Fibroblast of mammary gland (primary cell): ENCODE data around the gene ABLIM3.

ENCODE experiments used
- DNase-seq: peaks from one replicate; pipeline ENCODE4 v3.0.0-alpha.2; 2010; ENCODE audit warnings: low read depth
- H3K4me3 ChIP-seq: 2 replicates; pipeline ENCODE4 v1.5.1; 2011; ENCODE audit warnings: low read depth, mild to moderate bottlenecking, low read length, moderate library complexity; ENCODE audit not compliant: control insufficient read depth
- TF ChIP-seq, protein P1 (sequence below): conservative IDR thresholded peaks from 2 replicates; pipeline ENCODE4 v1.5.1; 2011; ENCODE audit warnings: low read depth, low read length, inconsistent platforms; ENCODE audit not compliant: control insufficient read depth, insufficient read depth

The ABLIM3 gene

DNA sequence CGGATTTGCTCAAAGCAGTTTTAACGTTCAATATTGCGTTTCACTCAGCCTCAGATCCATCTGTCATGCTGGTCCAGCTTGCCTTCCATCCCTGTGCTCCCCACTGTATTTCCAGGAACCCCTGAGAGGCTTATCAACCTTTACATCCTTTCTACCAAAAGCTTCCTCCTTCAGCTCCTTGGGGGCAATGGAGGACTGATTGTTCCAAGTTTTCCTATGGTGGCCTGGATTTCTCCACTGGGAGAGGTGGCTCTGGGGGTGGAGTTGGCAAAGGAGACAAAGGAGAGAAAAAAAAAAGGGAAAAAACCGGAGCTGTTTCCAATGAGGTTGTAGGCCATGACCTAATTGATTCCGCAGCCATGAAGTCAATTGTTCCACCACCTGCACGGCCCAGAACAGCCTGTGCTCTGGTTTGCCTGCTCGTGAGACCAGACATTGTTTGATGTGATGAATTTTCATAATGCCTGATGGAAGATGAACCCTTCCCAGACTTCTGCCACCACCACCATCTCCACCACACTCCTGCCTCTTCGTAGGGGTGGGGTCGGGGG, 54.1 kb downstream of the ABLIM3 start:
- DNase-seq: no peak
- TF ChIP-seq, protein P1, sequence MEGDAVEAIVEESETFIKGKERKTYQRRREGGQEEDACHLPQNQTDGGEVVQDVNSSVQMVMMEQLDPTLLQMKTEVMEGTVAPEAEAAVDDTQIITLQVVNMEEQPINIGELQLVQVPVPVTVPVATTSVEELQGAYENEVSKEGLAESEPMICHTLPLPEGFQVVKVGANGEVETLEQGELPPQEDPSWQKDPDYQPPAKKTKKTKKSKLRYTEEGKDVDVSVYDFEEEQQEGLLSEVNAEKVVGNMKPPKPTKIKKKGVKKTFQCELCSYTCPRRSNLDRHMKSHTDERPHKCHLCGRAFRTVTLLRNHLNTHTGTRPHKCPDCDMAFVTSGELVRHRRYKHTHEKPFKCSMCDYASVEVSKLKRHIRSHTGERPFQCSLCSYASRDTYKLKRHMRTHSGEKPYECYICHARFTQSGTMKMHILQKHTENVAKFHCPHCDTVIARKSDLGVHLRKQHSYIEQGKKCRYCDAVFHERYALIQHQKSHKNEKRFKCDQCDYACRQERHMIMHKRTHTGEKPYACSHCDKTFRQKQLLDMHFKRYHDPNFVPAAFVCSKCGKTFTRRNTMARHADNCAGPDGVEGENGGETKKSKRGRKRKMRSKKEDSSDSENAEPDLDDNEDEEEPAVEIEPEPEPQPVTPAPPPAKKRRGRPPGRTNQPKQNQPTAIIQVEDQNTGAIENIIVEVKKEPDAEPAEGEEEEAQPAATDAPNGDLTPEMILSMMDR: no peak
- H3K4me3 ChIP-seq: no peak overlapping the region

DNA sequence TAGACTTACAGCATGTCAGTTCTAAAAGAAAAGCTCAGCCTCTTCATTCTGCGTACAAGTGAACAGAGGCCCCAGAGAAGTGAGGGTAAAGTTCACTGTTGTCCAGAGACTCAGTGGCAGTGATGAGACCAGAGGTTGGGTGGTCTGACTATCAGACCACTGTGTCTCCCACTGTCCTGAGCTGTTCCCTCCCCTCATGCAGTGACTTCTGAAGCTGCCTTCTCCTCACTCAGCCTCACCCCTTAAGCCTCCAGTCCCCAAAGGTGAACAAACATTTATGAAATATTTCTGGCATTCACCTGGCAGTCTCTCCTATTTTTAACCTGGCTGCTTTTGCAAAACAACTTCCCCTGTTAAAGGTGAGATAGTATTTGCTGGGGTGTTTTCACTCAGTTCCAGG, 54.7 kb downstream of the ABLIM3 start:
- no peak overlapping the region for H3K4me3 ChIP-seq
- TF ChIP-seq, protein P1: no peak

DNA sequence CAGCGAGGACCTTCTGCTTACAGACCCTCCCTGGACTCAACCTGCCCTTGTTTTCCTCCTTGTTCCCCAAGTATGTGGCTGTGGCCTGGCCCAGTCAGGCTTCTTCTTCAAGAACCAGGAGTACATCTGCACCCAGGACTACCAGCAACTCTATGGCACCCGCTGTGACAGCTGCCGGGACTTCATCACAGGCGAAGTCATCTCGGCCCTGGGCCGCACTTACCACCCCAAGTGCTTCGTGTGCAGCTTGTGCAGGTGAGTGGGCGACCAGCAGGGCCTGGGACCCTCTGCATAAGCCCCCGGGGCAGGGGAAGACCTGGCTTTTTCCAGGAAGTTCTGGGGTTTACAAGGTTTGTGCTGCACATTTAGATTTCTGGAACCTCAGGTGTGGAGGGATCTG, 56.9 kb downstream of the ABLIM3 start:
- TF ChIP-seq, protein P1: no peak
- no peak overlapping the region for H3K4me3 ChIP-seq
- no peak for DNase-seq

More for the DNA sequence above, 54.7 kb downstream of the ABLIM3 start:
- DNase-seq: no peak

DNA sequence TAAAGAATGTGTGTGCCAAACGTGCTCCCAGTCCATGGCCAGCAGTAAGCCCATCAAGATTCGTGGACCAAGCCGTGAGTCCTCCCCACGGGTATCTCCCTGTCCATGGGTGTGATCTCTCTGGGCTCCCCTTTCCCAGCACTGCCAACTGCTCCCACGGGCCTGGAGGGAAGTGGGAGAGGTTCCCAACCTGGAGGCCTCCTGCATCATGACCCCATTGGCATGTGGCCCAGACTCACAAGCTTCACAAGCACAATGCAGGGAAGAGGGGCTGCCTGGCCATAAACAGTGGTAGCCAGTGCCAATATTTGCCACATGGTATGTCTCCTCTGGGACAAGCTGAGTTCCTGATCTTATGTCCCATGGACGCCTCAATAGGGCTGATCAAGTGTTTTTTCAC, 59.1 kb downstream of the ABLIM3 start:
- TF ChIP-seq, protein P1: no peak
- no peak for DNase-seq
- H3K4me3 ChIP-seq: no peak overlapping the region

DNA sequence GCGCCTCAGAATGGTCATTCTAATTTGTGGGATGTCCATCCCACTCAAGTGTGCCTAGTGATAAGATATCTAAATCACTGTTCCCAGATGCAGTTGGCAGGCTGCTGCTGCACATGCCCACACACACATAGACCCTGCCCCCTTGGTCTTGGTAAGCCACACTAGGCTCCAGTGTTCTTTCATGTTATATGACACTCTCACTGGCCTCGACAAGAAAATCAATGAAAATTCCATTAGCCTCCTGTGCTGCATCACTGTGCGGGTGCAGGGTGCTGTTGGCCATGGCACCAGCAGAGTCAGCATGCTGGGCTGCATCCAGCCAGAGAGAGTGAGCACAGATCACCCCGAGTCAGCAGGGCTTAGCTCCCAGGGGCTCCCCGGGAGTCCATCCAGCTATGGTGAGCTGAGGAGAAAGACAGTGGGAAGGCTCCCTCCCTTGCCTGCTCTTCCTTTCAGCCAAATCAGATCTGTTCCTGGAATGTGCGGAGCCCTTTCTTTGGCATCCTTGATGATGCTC, 59.9 kb downstream of the ABLIM3 start:
- TF ChIP-seq, protein P1: no peak
- DNase-seq: no peak
- H3K4me3 ChIP-seq: no peak overlapping the region

DNA sequence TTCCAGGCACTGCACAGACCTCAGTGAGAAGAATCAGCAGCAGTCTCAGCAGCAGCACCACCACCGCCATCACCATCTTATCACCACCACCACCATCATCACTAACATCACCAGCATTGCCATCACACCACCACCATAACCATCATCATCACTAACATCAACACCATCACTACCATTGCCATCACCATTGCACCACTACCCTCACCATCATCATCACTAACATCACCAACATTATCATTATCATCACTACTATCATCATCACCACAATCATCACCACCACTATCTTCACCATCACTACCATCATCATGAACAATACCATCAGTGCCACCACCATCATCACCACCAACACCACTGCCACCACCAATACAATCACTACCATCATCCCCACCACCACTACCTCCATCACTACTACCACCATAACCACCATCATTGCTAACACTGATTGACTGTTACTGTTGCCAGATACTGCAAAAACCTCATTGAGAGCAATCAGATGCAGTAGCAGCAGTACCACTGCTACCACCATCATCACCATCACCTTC, 61.7 kb downstream of the ABLIM3 start:
- TF ChIP-seq, protein P1: no peak
- H3K4me3 ChIP-seq: no peak overlapping the region
- no peak for DNase-seq

DNA sequence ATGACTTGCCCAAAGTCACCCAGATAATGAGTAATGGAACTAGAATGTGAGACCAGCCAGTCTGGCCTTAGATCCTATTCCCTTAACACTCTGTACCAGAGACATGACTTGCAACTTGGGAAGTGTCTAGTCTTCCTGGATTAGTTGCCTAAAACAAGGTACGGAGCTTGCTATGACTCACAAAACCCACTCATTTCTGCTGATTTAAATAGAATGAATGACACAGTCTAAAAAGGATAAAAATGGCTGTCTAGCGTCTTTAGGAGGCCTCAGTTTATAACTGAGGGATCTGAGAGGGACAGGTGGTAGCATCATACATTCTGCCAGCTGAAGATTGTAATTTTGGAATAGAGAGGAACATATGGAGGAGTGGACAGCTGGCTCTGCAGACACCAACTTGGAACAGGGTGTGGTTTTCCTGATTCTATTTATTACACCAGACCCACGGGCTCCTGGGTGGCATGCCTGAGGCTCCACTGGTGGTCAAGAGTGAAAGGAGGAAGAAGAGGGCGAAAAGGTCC, 62.7 kb downstream of the ABLIM3 start:
- TF ChIP-seq, protein P1: no peak
- H3K4me3 ChIP-seq: no peak overlapping the region
- DNase-seq: peak; percentile 74
